G401.6 (cell line): Measurements from ENCODE around the gene HDDC3.
"Not testable (repeated sequence)": the region's sequence is repeated elsewhere in the genome, so short reads cannot be mapped to it uniquely, and the experiment has no call there.

ENCODE experiments used
- FAIRE-seq: peaks from 2 replicates; lab custom pipeline; 2012; peaks lifted over from hg19 to GRCh38; lab: Jason Lieb, UNC

Gene HDDC3

GRCh38 chr15:90909976-90910375 lies 22.4 kb downstream of the HDDC3 start:
- FAIRE-seq, result no peak

- FAIRE-seq, result not testable (repeated sequence)
Measured at GRCh38 chr15:90909449-90909848, 22.9 kb downstream of the HDDC3 start.

- no peak for FAIRE-seq
Measured at GRCh38 chr15:90907838-90908507, 24.4 kb downstream of the HDDC3 start.

GRCh38 chr15:90907051-90907660 lies 25.2 kb downstream of the HDDC3 start:
- FAIRE-seq, result no peak

GRCh38 chr15:90906181-90906849 lies 26.0 kb downstream of the HDDC3 start:
- FAIRE-seq, result no peak

GRCh38 chr15:90905306-90906180 lies 26.8 kb downstream of the HDDC3 start:
- FAIRE-seq, result no peak

GRCh38 chr15:90904746-90905145 lies 27.6 kb downstream of the HDDC3 start:
- no peak for FAIRE-seq

GRCh38 chr15:90903733-90904536 lies 28.4 kb downstream of the HDDC3 start:
- FAIRE-seq, result no peak

- FAIRE-seq, result no peak
Measured at GRCh38 chr15:90902840-90903732, 29.3 kb downstream of the HDDC3 start, which contains the start of gene MAN2A2. Gene MAN2A2 (plus strand): TSS chr15:90903302. CDS start chr15:90904208, 906 bp downstream.

- FAIRE-seq, result no peak
Measured at GRCh38 chr15:90902040-90902839, 30.1 kb downstream of the HDDC3 start.

GRCh38 chr15:90901175-90902039 lies 30.9 kb downstream of the HDDC3 start:
- no peak for FAIRE-seq

GRCh38 chr15:90897131-90897655 lies 35.2 kb downstream of the HDDC3 start:
- FAIRE-seq, result not testable (repeated sequence)

- FAIRE-seq, result no peak
Measured at GRCh38 chr15:90895571-90896117, 36.7 kb downstream of the HDDC3 start.

GRCh38 chr15:90893175-90894090 lies 38.9 kb downstream of the HDDC3 start:
- no peak for FAIRE-seq

- FAIRE-seq, result no peak
Measured at GRCh38 chr15:90892498-90893174, 39.7 kb downstream of the HDDC3 start.

GRCh38 chr15:90892023-90892422 lies 40.3 kb downstream of the HDDC3 start:
- no peak for FAIRE-seq
